Measurements from ENCODE around the gene CNEP1R1.

The CNEP1R1 gene

GRCh38 chr16:50086176-50086575, 61.2 kb downstream of the CNEP1R1 start:
- no peak overlapping the region for H3K4me3 Mint-ChIP-seq
- no peak overlapping the region for H3K27ac Mint-ChIP-seq
- peaks cover 59% of the 10 kb centered on the region for H3K36me3 Mint-ChIP-seq (ENCODE audit: low read depth)
- H3K27me3 Mint-ChIP-seq (ENCODE audit: low read depth): no peaks in the 10 kb centered on the region
- no peaks in the 10 kb centered on the region for H3K4me1 Mint-ChIP-seq
- H3K9me3 Mint-ChIP-seq: no peaks in the 10 kb centered on the region
- TF ChIP-seq, protein P1, sequence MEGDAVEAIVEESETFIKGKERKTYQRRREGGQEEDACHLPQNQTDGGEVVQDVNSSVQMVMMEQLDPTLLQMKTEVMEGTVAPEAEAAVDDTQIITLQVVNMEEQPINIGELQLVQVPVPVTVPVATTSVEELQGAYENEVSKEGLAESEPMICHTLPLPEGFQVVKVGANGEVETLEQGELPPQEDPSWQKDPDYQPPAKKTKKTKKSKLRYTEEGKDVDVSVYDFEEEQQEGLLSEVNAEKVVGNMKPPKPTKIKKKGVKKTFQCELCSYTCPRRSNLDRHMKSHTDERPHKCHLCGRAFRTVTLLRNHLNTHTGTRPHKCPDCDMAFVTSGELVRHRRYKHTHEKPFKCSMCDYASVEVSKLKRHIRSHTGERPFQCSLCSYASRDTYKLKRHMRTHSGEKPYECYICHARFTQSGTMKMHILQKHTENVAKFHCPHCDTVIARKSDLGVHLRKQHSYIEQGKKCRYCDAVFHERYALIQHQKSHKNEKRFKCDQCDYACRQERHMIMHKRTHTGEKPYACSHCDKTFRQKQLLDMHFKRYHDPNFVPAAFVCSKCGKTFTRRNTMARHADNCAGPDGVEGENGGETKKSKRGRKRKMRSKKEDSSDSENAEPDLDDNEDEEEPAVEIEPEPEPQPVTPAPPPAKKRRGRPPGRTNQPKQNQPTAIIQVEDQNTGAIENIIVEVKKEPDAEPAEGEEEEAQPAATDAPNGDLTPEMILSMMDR (IDR thresholded peaks at IDR 0.05; ENCODE audit: unreplicated experiment in 3 of 3): no peak

All from nephron (organoid).